Fibroblast of mammary gland (primary cell): ENCODE data around the gene GDF10.

Experiments used
- DNase-seq: peaks from one replicate; pipeline ENCODE4 v3.0.0-alpha.2; 2010; ENCODE audit warnings: low read depth
- H3K4me3 ChIP-seq: 2 replicates; pipeline ENCODE4 v1.5.1; 2011; ENCODE audit warnings: low read depth, mild to moderate bottlenecking, low read length, moderate library complexity; ENCODE audit not compliant: control insufficient read depth
- TF ChIP-seq, protein P1 (sequence below): conservative IDR thresholded peaks from 2 replicates; pipeline ENCODE4 v1.5.1; 2011; ENCODE audit warnings: low read depth, low read length, inconsistent platforms; ENCODE audit not compliant: control insufficient read depth, insufficient read depth

GDF10 gene

DNA sequence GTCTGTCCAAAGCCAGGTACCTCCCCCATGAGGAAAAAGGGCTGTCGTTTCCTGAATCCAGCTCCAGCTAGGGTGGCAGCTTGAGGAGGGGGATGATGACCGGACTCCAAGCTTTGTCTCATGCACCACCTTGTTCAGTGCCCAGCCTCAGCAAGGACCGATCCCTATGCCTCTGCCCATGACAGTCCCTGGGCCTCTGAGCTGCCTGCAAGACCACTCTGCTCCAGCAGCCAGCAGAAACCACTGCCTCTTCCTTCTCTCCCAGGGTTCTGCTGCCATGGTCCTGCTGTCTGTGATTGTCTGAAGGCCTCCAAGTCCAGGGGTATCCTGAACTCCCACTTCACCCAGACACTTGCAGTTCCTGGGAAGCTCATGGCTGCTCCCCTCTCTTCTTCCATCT, 21.3 kb upstream of the GDF10 start:
- no peak for DNase-seq
- TF ChIP-seq, protein P1, sequence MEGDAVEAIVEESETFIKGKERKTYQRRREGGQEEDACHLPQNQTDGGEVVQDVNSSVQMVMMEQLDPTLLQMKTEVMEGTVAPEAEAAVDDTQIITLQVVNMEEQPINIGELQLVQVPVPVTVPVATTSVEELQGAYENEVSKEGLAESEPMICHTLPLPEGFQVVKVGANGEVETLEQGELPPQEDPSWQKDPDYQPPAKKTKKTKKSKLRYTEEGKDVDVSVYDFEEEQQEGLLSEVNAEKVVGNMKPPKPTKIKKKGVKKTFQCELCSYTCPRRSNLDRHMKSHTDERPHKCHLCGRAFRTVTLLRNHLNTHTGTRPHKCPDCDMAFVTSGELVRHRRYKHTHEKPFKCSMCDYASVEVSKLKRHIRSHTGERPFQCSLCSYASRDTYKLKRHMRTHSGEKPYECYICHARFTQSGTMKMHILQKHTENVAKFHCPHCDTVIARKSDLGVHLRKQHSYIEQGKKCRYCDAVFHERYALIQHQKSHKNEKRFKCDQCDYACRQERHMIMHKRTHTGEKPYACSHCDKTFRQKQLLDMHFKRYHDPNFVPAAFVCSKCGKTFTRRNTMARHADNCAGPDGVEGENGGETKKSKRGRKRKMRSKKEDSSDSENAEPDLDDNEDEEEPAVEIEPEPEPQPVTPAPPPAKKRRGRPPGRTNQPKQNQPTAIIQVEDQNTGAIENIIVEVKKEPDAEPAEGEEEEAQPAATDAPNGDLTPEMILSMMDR: no peak
- H3K4me3 ChIP-seq: no peak overlapping the region

DNA sequence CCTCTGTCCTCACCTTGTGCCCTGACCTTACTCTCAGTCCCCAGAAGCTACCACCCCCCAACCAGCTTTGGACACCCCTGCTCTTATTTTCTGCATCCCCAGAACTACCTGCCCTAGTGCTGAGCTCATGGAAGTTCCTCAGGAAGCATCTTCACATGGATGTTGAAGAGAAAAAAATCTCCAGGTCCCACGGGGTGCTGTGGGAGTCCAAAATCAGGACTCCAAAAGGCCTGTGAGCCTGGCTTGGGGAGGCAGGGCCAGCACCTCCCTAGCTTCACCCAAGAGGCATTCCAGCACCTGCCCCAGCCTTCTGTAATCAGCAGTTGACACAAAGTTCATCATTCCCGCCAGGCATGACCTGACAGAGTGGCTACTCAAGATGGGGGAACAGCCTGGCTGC, 20.7 kb upstream of the GDF10 start:
- DNase-seq: no peak
- TF ChIP-seq, protein P1: no peak
- no peak overlapping the region for H3K4me3 ChIP-seq

DNA sequence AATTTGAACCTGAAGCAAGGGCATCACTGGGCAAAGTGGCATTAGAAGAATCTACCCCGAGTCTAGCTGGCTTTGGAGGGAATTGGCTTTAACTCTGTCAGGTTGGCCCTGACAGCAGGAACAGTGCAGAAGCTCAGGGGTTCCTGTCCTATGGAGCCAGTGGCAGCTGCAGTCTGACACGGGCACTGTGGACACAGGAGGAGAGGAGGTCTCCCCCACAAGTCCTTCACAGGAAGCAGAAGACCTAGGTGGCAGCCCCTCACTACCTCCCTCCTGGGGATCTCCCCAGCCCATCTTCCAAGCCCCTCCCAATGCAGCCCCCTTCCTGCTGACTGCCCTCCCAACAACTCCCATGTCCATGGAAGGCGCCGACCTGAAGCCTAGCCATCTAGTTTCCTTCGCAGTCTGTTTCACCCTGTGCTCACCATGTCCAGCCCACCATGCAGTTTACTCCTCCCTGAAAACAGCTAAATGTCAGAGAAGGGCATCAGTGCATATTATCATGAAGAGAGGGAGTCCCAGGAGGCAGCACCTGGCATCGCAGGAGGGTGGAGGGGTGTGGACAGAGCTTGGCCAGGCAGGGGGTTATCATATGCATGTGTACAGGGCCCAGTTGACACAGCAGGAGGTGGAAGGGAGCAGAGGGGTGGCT, 17.9 kb upstream of the GDF10 start:
- no peak overlapping the region for H3K4me3 ChIP-seq
- TF ChIP-seq, protein P1: no peak
- DNase-seq: no peak

DNA sequence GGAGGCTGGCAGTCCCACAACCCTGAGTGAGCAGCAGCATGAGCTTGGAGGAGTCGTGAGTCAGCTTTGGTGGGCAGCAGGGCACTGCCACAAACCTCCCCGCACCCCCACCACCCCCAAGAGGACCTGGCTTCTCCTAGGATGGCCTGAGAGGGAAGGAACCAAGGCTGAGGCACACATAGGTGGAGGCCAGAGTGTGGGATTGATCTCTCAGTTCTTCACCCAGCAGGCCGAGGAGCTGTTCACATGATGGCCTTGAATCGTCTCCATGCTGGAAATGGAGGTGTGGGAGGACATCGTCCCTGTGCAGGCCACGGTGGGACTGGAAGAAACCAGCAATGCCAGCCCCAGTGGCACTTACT, 17.4 kb upstream of the GDF10 start:
- H3K4me3 ChIP-seq: no peak overlapping the region
- no peak for DNase-seq
- TF ChIP-seq, protein P1: no peak

DNA sequence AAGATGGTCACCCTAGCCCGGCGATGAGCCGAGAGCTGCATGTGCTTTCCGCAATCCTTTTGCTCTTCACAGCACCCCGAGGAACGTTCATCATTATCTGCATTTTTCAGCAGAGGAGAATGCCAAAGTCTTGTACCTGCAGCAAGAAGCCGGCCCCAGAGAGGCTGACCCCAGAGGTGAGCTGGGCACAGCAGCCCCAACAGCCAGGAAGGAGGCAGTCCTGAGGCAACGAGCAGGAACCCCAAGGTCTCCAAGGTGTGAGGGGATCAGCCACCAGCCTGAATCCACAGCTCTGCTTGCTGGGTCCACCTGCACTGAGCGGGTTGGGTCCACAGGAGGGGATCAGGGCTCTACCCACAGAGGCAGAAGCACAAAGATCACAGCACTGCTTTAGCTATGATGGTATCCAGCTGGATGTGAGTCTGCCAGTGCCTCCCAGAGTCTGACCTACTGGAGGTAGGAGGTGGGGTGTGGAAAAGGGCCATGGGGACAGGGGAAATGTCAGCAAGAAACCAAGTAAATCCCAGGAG, 16.8 kb upstream of the GDF10 start:
- no peak for DNase-seq
- TF ChIP-seq, protein P1: no peak
- no peak overlapping the region for H3K4me3 ChIP-seq

DNA sequence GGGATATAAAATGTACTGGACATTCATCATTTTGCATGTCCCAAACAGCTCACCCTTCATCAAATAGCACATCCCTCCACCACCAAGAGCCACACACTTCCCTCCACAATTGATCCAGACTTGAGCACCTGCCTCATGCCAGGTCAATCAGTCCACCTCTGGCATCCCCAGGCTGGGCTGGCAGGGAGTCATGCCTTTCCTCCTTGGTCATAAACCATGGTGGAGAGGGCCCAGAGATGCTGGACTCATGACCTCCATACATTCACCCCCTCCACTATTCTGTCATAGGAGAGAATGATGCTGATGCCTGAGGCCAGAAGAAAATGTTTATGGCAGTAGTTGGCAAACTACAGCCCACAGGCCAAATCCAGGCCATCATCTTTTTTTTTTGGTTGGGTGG, 16.1 kb upstream of the GDF10 start:
- TF ChIP-seq, protein P1: no peak
- DNase-seq: no peak
- no peak overlapping the region for H3K4me3 ChIP-seq
